Astrocyte (in vitro differentiated cells and primary cell): ENCODE measurements around the gene GBP3.

Source experiments
- CTCF ChIP-seq: IDR thresholded peaks from 2 replicates; pipeline ENCODE4 v1.5.1; 2011; ENCODE audit warnings: low read depth, mild to moderate bottlenecking, inconsistent platforms, low read length, moderate library complexity; ENCODE audit not compliant: insufficient read depth
- EZH2 ChIP-seq: IDR thresholded peaks from 2 replicates; pipeline ENCODE4 v1.6.1; 2012; ENCODE audit warnings: mild to moderate bottlenecking, low read length, inconsistent platforms; ENCODE audit not compliant: insufficient read depth

DNA sequence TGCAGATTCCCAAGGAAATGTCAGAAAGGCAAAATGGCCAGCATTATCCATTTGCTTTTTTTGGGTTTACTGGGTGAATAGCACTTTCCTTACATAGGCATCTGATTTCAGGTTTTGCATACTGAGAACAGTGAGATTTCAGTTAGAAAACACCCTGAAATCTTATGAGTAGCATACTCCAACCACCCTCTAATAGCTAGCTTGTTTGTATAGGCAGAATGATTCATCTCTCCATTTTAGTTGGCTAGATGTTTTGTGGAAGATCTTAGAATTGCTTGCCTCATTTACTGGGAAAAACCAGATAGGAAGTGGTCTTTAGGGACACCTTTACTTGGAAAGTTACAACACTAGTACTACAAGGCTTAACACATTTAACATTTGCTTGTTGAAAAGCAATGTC, 40.6 kb downstream of the GBP3 start:
- TF ChIP-seq CTCF (no peak), EZH2 (no peak)
